Retinal pigment epithelial cell (primary cell): ENCODE results near the gene KIF25.

Experiments used
- DNase-seq: peaks from one replicate; pipeline ENCODE4 v3.0.0-alpha.2; 2010; ENCODE audit warnings: low read depth
- H3K4me3 ChIP-seq: 2 replicates; pipeline ENCODE4 v1.5.1; 2011; ENCODE audit warnings: mild to moderate bottlenecking, low read length, control low read depth, moderate library complexity
- CTCF ChIP-seq: conservative IDR thresholded peaks from 2 replicates; pipeline ENCODE4 v1.5.1; 2011; ENCODE audit warnings: low read depth, low read length, control low read depth, inconsistent platforms

KIF25 gene

GRCh38 chr6:167988154-167988495, 9.3 kb upstream of the KIF25 start:
- TF ChIP-seq CTCF: no peak
- DNase-seq: no peak

GRCh38 chr6:167988945-167989841, 8.3 kb upstream of the KIF25 start:
- DNase-seq: no peak
- TF ChIP-seq CTCF: no peak
- H3K4me3 ChIP-seq: no peak overlapping the region

More at GRCh38 chr6:167988154-167988495, 9.3 kb upstream of the KIF25 start:
- no peak overlapping the region for H3K4me3 ChIP-seq

- no peak for DNase-seq
- no peak for TF ChIP-seq CTCF
- H3K4me3 ChIP-seq: no peak overlapping the region
These were observed 7.2 kb upstream of the KIF25 start for GRCh38 chr6:167990016-167990945.

GRCh38 chr6:167993169-167993568, 4.3 kb upstream of the KIF25 start:
- no peak for TF ChIP-seq CTCF
- H3K4me3 ChIP-seq: no peak overlapping the region
- DNase-seq: no peak

- no peak for DNase-seq
- no peak overlapping the region for H3K4me3 ChIP-seq
- no peak for TF ChIP-seq CTCF
These were observed 3.6 kb upstream of the KIF25 start for GRCh38 chr6:167993831-167994230.

GRCh38 chr6:167995302-167995701, 2.2 kb upstream of the KIF25 start:
- no peak for DNase-seq
- no peak overlapping the region for H3K4me3 ChIP-seq
- TF ChIP-seq CTCF: no peak
